ENCODE results near the gene TEKT5. TPM values are rescaled to one million over a fixed set of nuclear protein-coding genes. Genes with fewer than 3 reads are reported as not detected.

TEKT5 gene
- total RNA-seq, 1 donor from 2014 or later, result not detected

DNA sequence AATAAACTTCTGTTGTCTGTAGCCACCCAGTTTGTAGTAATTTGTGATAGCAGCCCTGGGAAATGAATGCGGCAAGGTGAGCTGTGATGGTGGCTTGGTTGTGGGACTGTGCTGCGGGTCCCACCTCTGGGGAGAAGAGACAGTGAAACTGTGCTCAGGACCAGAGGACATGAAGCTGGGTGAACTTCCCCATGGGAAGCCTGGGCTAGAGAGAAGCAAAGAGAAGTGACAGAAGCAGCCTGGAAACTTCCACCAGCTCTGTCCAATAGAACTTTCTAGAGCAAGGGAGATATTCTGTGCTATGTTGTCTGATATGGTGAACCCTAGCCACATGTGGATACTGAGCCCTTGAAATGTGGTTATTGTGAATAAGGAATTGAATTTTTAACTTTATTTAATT, 62.8 kb downstream of the TEKT5 start:
- Mint-ChIP-seq H3K4me1 (ENCODE audit: unreplicated experiment) (no peaks in the 10 kb centered on the region), H3K9me3 (ENCODE audit: unreplicated experiment) (peaks cover 3% of the 10 kb centered on the region), H3K27me3 (ENCODE audit: unreplicated experiment) (peaks cover 8% of the 10 kb centered on the region), H3K36me3 (ENCODE audit: unreplicated experiment) (no peaks in the 10 kb centered on the region), H3K4me3 (ENCODE audit: unreplicated experiment) (no peak overlapping the region), H3K27ac (ENCODE audit: unreplicated experiment) (no peak overlapping the region)
- no peak for DNase-seq (ENCODE audit: extremely low spot score, unreplicated experiment)
- TF ChIP-seq, protein P1, sequence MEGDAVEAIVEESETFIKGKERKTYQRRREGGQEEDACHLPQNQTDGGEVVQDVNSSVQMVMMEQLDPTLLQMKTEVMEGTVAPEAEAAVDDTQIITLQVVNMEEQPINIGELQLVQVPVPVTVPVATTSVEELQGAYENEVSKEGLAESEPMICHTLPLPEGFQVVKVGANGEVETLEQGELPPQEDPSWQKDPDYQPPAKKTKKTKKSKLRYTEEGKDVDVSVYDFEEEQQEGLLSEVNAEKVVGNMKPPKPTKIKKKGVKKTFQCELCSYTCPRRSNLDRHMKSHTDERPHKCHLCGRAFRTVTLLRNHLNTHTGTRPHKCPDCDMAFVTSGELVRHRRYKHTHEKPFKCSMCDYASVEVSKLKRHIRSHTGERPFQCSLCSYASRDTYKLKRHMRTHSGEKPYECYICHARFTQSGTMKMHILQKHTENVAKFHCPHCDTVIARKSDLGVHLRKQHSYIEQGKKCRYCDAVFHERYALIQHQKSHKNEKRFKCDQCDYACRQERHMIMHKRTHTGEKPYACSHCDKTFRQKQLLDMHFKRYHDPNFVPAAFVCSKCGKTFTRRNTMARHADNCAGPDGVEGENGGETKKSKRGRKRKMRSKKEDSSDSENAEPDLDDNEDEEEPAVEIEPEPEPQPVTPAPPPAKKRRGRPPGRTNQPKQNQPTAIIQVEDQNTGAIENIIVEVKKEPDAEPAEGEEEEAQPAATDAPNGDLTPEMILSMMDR (IDR thresholded peaks at IDR 0.05), result no peak

DNA sequence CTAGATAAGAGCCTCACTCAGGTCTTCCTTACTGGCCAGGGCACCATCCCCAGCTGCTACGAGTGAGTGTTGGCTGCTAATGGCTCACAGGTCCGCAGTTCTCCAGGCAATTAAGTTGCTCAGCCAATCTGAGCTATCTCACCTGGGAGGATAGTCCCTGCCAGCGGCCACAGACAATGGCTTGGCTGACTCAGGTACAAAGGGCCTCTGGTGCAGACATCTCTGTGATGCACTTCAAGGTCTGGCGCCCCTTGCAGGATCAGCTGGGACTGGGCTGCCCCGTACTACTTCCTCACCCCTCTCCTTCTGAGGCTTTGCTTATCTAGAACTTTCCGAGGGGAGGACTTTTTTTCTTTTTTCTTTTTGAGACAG, 65.2 kb downstream of the TEKT5 start:
- TF ChIP-seq, protein P1 (IDR thresholded peaks at IDR 0.05), result no peak
- Mint-ChIP-seq H3K36me3 (ENCODE audit: unreplicated experiment) (no peaks in the 10 kb centered on the region), H3K4me1 (ENCODE audit: unreplicated experiment) (no peaks in the 10 kb centered on the region), H3K4me3 (ENCODE audit: unreplicated experiment) (no peak overlapping the region), H3K27ac (ENCODE audit: unreplicated experiment) (no peak overlapping the region), H3K9me3 (ENCODE audit: unreplicated experiment) (peaks cover 3% of the 10 kb centered on the region), H3K27me3 (ENCODE audit: unreplicated experiment) (peaks cover 8% of the 10 kb centered on the region)
- no peak for DNase-seq (ENCODE audit: extremely low spot score, unreplicated experiment)

DNA sequence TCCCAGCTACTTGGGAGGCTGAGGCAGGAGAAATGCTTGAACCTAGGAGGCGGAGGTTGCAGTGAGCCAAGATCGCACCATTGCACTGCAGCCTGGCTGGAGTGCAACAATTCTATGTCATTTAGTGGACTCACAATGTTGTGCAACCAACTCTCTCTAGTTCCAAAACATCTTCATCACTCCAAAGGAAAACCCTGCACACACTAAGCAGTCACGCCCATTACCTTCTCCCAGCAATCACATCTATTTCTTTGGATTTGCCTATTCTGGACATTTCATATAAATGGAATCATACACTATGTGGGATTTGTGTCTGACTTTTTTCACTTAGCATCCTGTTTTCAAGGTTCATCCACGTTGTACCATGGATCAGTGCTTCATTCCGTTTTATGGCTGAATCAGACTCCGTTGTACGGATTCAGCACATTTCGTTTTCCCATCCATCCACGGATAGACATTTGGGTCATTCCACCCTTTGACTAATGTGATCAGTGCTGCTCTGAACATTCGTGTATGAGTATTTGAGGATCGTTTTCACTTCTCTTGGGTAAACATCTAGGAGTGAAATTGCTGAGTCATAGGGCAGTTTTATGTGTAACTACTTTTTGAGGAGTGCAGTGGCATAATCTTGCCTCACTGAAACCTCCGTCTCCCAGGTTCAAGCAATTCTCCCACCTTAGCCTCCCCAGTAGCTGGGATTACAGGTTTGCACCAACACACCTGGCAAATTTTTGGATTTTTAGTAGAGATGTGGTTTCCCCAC, 69.0 kb downstream of the TEKT5 start:
- Mint-ChIP-seq H3K4me1 (ENCODE audit: unreplicated experiment) (no peaks in the 10 kb centered on the region), H3K36me3 (ENCODE audit: unreplicated experiment) (no peaks in the 10 kb centered on the region), H3K4me3 (ENCODE audit: unreplicated experiment) (no peak overlapping the region), H3K9me3 (ENCODE audit: unreplicated experiment) (no peaks in the 10 kb centered on the region), H3K27ac (ENCODE audit: unreplicated experiment) (no peak overlapping the region), H3K27me3 (ENCODE audit: unreplicated experiment) (peaks cover 8% of the 10 kb centered on the region)
- TF ChIP-seq, protein P1 (IDR thresholded peaks at IDR 0.05), result no peak
- DNase-seq (ENCODE audit: extremely low spot score, unreplicated experiment), result no peak

DNA sequence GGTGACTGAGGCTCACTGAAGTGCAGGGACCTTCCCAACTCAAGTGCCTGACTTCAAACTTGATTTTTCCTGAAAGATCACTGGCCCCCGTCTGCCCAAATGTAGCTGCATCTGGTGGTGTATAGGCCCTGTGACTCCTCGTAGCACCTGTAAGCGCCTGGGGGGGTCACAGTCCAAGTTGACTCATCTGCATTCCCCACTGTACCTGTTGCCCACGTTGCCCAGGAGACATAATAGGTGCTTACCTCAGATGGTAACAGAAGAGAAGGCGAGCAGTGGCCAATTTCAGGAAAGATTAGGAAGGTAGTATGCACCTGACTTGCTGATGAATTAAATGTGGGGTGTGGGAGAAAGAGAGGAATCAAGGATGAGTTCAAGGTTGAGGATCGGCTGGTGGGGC, 70.2 kb downstream of the TEKT5 start:
- TF ChIP-seq, protein P1 (IDR thresholded peaks at IDR 0.05), result no peak

DNA sequence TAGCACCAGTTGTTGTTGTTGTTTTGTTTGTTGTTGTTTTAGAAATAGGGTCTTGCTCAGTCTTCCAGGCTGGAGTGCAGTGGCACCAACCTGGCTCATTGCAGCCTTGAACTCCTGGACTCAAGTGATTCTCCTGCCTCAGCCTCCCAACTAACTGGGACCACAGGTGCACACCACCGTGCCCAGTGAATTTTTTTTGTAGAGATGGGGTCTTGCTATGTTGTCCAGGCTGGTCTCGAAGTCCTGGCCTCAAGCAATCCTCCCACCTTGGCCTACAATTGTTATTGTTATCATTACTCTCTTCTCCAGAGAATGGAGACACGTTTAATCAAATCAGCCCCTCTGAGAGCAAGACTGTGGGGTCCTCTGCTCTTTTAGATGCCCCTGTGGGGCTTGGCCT, 71.7 kb downstream of the TEKT5 start:
- TF ChIP-seq, protein P1 (IDR thresholded peaks at IDR 0.05), result no peak
- Mint-ChIP-seq H3K36me3 (ENCODE audit: unreplicated experiment) (no peaks in the 10 kb centered on the region), H3K27me3 (ENCODE audit: unreplicated experiment) (peaks cover 12% of the 10 kb centered on the region)

More for the DNA sequence above, 70.2 kb downstream of the TEKT5 start:
- Mint-ChIP-seq H3K9me3 (ENCODE audit: unreplicated experiment) (no peaks in the 10 kb centered on the region), H3K4me3 (ENCODE audit: unreplicated experiment) (no peak overlapping the region), H3K4me1 (ENCODE audit: unreplicated experiment) (no peaks in the 10 kb centered on the region), H3K27me3 (ENCODE audit: unreplicated experiment) (peaks cover 12% of the 10 kb centered on the region), H3K36me3 (ENCODE audit: unreplicated experiment) (no peaks in the 10 kb centered on the region), H3K27ac (ENCODE audit: unreplicated experiment) (no peak overlapping the region)
- no peak for DNase-seq (ENCODE audit: extremely low spot score, unreplicated experiment)

More for the DNA sequence above, 71.7 kb downstream of the TEKT5 start:
- H3K4me1 Mint-ChIP-seq (ENCODE audit: unreplicated experiment), result no peaks in the 10 kb centered on the region
- no peak overlapping the region for H3K4me3 Mint-ChIP-seq (ENCODE audit: unreplicated experiment)
- H3K27ac Mint-ChIP-seq (ENCODE audit: unreplicated experiment), result no peak overlapping the region
- DNase-seq (ENCODE audit: extremely low spot score, unreplicated experiment), result no peak
- no peaks in the 10 kb centered on the region for H3K9me3 Mint-ChIP-seq (ENCODE audit: unreplicated experiment)

All from osteocyte (in vitro differentiated cells).